Prostate gland (tissue), 2 donors: Measurements from ENCODE around the gene TELO2.

ENCODE experiments used
- CTCF ChIP-seq, 4 experiments: fragments of 200-600 bp in 2 of 4; fragments of 450-650 bp in 2 of 4; sonication (generic) in 2 of 4; IDR thresholded peaks; 1 replicate in 3 of 4; 2 replicates in 1 of 4; pipeline ENCODE4 v1.5.1; 2016 to 2019; ENCODE audit warnings: antibody characterized with exemption in 4 of 4, mild to moderate bottlenecking in 2 of 4, moderate library complexity in 2 of 4
- POLR2A ChIP-seq: fragments of 450-650 bp; IDR thresholded peaks from one replicate; pipeline ENCODE4 v1.6.1; 2016; ENCODE audit warnings: antibody characterized with exemption, mild to moderate bottlenecking

GRCh38 chr16:1528921-1529537, 35.9 kb downstream of the TELO2 start:
- TF ChIP-seq CTCF (IDR thresholded peaks at IDR 0.05), result no peak
- no peak for TF ChIP-seq POLR2A
